EL (cell line): Measurements from ENCODE around the gene MICA.
"Not testable (repeated sequence)": the region's sequence is repeated elsewhere in the genome, so short reads cannot be mapped to it uniquely, and the experiment has no call there.

ENCODE experiments used
- DNase-seq: peaks from one replicate; pipeline ENCODE4 v3.0.0-alpha.2; 2016

Gene MICA

DNA sequence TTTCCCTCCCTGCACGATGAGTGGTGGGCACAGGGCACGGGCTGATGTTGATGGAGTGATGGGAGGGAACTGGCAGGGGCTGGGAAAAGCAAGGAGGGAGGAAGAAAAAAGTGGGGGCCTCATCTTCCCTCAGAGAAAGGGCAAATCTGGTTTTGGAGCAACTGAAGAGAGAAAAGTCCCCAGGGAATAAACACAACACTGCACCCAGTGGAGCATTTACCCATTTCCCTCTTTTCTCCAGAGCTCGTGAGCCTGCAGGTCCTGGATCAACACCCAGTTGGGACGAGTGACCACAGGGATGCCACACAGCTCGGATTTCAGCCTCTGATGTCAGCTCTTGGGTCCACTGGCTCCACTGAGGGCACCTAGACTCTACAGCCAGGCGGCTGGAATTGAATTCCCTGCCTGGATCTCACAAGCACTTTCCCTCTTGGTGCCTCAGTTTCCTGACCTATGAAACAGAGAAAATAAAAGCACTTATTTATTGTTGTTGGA lies 11.4 kb downstream of the MICA start:
- DNase-seq: no peak

DNA sequence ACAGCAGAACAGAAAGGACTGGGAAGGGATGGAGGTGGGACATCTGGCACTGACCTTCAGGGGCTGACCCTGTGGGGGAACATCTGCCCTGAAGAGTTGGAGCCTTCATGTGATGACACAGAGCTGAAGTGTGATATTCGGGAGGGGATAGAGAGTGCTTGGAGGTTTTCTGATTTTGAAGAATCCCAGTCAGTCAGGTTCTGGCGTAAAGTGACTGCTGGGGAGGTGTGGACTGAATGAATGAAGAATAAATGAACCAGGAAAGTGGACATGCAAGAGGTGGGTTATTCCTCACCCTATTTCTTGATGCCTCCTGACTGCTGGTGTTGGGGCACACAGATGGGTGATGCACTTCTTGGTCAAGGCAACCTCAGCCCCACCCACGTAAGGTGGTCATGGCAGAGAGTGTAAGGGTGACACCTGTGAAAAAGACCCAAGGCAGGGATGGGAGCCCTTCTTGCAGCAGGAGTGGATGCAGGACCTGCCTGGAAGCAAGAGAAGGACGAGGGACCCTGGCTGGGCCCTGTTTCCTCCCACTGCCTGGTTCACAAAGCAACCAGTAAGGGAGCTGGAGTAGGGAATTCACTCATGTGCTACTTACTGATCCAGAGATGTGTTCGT lies 13.1 kb downstream of the MICA start:
- DNase-seq: no peak

DNA sequence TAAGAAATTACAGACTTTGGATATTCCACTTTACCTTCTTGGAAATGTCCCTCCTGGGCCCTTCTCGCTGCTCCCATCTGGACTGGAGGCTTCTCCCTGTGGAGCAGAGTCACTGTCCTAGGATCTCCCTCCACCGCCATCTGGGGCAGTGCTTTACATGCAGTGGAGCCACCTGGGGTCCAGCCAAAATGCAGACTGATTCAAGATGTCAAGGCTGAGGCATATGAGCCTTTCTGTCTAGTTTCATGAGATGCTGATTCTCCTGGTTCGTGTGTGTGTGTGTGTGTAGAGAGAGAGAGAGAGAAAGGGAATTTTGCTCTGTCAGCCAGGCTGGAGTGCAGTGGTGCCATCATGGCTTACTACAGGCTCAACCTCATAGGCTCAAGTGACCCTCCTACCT lies 14.9 kb downstream of the MICA start:
- no peak for DNase-seq

DNA sequence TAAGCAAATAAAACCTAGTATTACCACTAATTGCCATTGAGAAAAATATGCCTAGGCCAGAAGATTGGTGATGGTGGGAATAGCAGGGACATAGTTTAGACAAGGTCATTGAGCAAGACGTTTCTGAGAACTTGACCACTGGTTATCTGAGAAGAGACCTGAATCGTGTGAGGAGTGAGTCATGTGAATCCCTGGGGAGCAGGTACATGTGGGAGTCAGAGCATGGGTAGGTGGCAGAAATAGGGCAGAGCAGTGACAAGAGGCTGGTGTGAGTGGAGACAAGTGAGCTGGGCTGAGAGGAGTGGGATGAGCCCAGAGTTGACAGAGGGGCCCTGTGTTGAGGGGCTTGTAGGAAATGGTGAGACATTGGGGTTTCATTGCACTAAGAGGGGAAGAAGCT lies 16.4 kb downstream of the MICA start:
- no peak for DNase-seq

DNA sequence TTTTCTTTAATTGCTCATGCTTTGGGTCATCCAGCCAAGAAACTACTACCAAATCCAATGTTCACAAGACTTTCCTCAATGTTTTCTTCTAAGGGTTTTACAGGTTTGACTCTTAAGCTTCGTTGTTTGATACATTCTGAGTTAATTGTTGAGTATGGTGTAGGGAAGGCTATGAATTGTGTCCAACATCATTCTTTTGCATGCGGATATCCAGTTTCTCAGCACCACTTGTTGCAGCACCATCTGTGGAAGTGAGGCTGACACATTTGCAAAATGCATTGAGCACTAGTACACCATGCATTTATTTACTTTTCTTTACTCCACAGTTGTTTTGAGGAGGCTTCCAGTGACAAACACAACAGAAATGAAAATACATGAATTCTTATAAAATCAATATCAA lies 17.2 kb downstream of the MICA start:
- DNase-seq: no peak

DNA sequence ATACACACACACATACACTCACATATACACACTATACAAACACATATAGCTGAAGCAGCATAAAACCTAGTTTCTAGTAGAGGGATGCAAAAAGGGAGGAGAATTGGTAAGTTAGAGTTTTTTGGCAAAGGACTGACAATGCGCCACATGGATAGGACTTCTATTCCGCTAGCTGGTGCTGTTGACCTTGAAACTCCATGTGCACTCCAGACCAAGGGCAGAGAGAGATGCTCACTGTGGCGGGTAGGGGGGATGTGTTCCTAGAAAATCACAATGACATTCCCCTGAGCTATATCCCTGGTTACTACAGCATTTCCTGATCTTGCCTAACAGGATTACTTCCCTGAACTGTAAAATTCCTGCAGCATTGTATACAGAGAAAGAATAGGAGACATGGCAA lies 19.2 kb downstream of the MICA start:
- DNase-seq: no peak

DNA sequence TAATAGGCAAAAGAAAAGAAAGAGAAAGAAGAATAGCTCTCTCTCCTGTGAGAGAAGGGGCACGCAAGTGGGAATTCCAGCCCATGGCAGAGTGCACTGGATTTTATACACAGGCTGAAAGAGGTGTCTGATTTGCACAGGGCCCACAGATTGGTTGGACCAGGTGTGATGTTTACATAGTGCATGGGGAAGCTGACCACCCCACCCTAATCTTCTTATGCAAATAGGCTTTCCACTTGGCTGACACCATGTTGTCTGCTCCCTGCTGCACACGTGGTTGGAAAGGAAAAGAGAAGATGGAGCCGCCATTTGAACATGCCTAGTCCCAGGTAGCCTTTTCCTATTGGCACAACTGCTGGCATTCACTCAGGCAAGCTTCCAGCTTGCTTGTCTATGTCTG lies 20.2 kb downstream of the MICA start:
- DNase-seq: no peak

DNA sequence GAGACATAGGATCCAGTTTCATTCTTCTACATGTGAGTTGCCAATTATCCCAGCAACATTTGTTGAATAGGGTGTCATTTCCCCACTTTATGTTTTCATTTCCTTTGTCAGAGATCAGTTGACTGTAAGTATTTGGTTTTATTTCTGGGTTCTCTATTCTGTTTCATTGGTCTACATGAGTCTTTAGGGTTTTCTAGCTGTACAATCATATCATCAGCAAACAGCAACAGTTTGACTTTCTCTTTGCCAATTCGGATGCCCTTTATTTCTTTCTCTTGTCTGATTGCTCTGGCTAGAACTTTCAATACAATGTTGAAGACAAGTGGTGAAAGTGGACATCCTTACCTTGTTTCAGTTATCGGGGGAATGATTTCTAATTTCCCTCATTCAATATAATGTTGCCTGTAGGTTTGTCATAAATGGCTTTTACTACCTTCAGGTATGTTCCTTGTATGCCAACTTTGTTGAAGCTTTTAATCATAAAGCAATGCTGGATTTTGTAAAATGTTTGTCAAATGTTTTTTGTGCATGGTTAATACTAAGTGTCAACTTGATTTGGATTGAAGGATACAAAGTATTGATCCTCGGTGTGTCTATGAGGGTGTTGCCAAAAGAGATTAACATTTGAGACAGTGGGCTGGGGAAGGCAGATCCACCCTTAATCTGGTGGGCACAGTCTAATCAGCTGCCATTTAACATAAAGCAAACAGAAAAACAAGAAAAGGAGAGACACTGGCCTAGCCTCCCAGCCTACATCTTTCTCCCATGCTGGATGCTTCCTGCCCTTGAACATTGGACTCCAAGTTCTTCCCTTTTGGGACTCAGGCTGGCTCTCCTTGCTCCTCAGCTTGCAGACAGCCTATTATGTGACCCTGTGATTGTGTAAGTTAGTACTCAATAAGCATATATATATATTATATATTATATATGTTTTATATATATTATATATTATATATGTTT lies 23.3 kb downstream of the MICA start:
- no peak for DNase-seq

DNA sequence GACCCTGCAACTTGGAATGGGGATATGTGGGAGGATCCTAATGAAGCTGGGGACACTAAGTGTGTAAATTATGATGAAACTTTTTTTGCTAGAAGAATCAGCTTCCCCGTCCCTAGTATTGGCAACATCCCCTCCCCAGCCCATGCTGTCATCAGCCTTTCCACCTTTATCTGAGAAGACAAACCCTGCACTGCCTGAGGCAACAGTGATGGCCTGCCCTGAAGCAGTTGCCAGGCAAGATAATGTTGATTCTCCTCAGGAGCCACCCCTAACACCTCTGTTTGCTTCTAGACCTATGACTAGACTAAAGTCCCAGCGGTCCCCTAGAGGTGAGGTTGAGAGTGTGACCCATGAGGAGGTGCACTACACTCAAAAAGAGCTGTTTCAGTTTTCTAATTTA lies 27.1 kb downstream of the MICA start:
- no peak for DNase-seq

DNA sequence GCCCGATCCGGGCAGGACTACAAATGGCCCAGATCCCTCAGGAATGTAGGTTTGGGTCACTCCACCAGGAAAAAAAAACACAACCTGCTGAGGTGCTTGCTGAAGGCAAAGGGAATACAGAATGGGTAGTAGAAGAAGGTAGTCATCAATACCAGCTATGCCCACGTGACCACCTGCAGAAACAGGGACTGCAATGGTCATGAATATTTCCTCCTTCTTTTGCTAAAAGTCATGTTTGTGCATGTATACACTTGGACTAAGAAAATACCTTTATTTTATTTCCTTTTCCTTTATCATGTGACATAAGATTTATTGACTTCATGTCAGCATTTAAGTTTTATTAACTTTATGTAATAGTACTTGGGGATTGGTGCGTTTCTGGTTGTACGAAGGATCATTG lies 31.7 kb downstream of the MICA start:
- not testable (repeated sequence) for DNase-seq

DNA sequence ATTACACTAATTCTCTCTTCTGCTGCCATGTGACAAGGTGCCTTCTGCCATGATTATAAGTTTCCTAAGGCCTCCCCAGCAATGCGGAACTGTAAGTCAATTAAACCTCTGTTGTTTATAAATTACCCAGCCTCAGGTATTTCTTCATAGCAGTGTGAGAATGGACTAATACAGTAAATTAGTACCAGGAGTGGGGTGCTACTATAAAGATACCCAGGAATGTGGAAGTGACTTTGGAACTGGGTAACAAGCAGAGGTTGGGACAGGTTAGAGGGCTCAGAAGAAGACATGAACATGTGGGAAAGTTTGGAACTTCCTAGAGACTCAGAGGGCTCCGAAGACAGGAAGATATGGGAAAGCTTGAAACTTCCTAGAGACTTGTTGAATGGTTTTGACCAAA lies 34.8 kb downstream of the MICA start:
- DNase-seq: no peak

DNA sequence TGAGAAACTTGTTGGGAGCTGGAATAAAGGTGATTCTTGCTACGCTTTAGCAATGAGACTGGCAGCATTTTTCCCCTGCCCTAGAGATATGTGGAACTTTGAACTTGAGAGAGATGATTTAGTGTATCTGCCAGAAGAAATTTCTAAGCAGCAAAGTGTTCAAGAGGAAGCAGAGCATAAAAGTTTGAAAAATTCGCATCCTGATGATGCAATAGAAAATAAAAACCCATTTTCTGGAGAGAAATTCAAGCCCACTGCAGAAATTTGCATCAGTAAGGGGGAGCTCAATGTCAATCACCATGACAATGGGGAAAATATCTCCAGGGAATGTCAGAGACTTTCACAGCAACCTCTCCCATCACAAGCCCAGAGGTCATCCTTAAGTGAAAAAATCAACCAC lies 35.3 kb downstream of the MICA start:
- no peak for DNase-seq

DNA sequence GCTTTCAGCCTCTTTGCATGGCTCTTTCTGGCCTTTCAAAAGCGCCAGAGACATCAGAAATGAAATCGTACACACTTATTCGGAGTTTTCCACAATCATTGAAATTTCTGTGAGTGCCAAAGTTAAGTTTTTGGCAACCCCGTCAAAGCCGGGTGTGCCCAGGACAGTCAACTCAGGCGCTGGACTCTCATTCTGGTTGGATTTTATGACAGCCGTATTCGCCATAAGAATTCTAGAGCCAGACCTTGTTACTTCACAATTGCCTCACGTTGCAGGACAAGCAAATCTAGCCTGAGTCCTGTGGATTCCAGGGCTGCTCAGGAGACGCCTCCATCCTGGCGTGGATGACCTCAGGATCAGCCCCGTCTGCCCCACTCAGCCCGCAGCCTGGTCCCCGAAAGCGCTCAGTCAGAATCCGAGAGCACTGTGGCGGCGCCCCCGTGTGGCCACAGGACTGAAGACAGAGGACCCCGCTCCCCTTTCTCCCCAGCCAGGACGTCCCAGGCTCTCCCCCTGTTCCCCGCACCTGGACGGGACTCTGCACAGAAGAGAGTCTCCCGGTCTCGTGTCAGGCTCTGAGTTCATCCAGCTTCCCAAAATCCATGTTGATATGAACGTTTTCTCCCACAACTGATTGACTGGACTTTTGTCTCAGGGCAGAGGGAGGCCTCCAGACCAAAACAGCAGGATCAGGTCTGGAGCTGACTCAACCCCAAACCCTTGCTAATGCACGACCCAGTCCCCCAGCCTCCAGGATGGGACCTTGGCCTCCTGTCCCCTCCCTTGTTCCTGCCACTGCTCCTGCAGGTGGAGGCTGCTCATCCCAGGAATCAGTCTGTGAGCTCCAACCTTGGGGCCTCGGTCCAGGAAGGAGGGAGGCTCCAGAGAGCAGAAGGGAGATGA lies 38.2 kb downstream of the MICA start:
- peak; percentile 75 for DNase-seq

DNA sequence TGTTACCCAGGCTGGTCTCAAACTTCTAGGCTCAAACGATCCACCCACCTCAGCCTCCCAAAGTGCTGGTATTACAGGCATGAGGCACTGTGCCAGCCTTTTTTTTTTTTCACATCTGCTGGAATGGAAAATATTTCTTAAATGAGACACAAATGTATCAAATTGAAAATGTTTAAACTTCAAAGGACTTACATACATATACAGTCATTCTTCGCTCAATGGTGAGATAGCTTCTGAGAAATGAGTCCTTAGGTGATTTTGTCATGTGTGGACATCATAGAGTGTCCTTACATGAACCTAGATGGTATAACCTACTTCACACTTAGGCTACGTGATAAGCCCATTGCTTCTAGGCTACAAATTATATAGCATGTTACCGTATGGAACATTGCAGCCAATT lies 43.1 kb downstream of the MICA start:
- peak; percentile 23 for DNase-seq

DNA sequence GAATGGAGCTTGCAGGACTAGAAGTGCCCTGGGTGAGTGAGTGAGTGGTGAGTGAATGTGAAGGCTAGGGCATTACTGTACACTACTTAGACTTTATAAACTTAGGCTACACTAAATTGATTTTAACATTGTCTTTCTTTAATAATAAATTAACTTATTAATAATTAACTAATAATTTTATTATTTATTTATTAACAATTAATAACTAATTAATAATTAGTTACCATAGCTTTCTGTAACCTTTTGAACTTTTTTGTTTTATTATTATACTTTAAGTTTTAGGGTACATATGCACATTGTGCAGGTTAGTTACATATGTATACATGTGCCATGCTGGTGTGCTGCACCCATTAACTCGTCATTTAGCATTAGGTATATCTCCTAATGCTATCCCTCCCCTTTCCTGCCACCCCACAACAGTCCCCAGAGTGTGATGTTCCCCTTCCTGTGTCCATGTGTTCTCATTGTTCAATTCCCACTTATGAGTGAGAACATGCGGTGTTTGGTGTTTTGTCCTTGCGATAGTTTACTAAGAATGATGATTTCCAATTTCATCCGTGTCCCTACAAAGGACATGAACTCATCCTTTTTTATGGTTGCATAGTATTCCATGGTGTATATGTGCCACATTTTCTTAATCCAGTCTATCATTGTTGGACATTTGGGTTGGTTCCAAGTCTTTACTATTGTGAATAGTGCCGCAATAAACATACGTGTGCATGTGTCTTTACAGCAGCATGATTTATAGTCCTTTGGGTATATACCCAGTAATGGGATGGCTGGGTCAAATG lies 43.8 kb downstream of the MICA start:
- not testable (repeated sequence) for DNase-seq

DNA sequence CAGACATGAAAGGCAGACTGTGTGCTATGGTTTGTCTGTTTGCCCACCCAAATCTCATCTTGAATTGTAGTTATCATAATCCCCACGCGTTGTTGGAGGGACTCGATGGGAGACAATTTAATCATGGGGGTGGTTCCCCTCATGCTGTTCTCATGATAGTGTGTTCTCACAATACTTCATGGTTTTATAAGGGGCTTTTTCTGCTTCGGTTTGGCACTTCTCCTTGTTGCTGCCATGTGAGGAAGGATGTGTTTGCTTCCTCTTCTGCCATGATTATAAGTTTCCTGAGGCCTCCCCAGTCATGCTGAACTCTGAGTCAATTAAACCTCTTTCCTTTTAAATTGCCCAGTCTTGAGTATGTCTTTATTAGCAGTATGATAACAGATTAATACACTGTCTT lies 47.4 kb downstream of the MICA start:
- DNase-seq: no peak

DNA sequence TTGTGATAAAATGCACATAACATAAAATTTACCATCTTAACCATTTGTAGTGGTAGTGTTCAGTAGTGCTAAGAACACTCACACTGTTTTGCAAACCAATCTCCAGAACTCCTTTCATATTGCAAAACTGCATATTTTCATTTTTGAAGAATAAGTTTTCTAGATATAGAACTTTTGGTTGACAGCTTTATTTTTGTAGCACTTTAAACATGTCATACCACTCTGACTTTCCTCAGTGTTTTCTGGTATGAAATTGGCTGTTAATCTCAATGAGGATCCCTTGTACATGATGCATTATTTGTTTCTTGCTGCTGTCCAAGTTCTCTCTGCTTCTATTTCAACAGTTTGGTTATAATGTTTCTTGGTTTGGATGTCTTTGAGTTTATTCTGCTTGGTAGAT lies 49.5 kb downstream of the MICA start:
- DNase-seq: no peak

DNA sequence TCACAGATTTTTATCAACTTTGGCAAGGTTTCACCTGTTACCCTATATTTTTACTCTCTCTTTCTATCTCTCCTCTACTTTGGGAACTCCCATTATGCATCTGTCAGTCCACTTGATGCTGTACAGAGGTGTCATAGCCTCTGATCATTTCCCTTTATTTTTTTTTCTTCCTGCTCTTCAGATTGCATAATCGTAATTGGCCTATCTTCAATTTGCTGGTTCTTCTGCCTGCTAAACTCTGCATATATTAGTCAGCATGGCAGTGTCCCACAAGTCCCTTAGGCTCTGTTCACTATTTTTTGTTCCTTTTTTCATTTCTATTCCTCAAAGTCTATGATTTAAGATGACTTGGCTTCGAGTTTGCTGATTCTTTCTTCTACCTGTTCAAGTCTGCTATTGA lies 49.9 kb downstream of the MICA start:
- DNase-seq: no peak

DNA sequence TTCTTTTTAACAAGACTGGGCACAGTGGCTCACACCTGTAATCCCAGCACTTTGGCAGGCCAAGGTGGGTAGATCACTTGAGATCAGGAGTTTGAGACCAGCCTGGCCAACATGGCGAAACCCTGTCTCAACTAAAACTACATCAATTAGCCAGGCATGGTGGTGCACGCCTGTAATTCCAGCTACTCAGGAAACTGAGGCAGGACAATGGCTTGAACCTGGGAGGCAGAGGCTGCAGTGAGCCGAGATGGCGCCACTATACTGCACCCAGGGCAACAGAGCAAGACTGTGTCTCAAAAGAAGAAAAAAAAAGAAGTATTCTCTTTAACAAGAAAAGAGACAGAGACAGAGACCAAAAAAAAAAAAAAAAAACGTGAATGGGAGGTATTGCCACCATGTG lies 56.5 kb downstream of the MICA start:
- DNase-seq: not testable (repeated sequence)

DNA sequence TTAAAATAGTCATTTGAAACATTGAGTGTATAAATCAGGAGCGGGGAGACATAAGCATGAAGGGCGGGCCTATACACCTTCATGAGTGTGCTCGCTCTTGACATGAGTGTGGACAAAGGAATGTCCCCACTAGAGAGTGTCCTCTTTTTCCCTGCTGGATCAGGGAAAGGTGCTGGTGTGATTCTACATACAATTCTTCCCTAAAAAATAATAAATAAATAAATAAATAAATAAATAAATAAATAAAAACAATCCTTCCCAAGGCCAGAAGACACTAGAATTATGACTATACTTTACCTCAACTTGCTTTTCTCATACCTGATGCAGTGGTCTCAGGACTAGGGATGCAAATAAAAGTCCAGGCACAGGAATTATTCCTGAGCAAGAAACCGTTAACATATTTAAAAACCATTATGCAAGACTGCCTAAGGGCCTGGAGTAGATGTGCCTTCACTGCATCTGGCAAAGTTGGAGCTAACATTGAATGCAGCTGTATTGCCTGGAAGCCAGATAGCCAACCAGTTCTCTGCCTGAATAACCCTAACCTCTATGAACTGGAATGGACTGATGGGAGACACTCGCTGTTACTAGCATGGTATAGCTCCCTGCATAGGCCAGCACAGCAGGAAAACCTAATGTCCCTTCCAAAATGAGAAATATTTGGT lies 57.1 kb downstream of the MICA start:
- DNase-seq: no peak

DNA sequence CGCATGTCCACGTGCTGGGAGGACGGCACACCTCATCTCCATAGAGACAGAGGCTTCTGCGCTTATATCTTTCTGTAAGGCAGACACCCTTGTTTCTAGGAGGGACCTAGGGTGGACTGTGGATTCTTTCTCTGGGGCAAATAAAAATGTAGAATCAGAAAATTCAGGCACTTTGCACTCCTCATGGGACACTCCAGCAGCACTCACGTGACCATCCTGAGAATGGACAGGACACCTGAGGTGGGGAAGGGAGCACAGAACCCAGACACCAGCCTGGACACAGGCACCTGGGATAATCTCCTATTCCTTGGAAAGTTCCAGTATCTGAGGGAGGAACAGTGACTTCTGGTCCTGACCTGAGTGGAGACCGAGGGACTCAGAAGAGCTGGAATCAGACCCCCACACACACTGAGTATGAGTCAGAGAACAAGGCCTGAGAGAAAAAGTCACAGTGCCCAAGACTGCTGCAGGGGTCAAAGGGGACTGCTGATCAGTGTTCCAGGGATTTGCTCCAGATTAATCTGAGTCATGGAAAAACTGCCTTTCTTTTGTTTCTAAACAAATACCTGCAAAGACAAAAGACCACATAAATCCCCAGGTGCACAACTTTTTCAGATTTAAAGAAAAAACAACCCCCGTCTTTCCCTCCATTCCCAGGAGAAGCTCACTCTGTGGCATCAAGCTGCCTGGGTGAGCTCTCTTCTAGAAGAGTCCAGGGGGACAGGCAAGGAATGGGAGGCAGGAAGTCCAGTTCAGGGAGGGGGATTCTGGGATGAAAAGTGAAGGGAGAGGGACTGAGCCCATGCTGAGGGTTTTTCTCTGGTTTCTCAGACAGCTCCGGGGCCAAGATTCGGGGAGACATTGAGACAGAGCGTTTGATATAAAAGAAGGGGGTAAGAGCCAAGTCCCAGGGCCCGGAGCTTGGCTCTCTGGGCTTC lies 58.9 kb downstream of the MICA start:
- DNase-seq: peak; percentile 64
